ENCODE data around the gene E2F7.

E2F7 gene

DNA sequence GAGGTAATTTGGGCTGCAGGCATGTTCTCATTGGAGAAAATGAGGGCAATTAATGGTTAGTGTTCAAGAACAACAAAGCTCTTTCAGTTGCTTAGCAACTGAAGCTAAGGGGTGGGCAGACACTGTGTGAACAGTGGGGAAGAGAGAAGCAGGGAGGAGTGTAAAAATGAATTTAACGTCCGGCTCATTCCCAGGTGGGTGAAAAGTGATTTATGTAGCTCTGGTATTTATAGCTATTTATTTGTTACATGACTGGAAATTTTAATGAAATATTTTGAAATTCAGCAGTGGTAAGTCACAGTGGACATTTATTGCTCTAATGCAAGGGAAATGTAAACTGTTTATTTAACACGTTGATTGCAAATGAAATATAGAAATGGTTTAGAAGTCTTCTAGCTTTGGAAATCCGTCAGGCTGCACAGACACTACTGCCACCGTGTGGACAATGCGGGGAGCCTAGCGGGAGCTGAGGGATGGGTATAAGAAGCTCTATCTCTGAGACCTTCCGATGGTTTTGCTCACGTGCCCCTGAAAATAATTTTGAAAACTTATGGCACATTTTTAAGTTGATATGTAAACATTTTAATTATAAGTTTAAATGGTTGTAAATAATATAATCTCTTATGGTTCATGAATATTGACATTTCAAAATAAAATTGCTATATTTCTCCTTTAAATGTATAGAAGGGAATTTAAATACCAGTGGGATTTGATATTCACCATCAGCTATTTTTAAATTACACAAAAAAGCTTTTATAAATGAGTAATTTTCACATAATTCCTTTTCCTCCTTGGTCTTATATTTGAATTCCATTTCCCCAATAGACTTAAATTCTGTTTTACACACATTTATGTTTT is 54.4 kb downstream of the E2F7 start:
- DNase-seq, result peak; percentile 77 to 97 (median 89)

GRCh38 chr12:77007476-77007875 is 57.9 kb downstream of the E2F7 start:
- no peak for DNase-seq

DNA sequence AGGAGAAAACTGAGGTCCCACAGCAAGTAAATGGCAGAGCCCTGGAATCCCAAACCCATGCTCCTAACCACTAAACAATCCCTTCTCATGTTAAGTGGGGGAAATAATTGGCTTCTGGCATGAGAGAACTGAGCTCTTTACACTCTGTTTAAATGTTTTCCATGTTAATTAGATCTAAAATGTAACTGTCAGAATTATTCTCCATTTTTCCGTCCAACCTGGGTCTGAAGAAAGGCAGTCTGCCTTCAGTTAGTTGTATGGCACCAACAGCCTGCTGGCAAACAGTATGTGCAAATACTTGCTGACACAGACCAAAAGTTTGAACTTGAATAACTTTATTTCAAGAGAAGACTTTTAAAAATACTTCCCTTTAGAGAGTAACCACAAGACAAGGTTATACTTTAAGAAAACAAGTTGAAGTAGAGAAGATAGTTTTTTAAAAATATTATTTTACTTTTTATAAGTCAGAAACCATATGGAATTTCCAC is 59.7 kb downstream of the E2F7 start:
- no peak for DNase-seq

DNA sequence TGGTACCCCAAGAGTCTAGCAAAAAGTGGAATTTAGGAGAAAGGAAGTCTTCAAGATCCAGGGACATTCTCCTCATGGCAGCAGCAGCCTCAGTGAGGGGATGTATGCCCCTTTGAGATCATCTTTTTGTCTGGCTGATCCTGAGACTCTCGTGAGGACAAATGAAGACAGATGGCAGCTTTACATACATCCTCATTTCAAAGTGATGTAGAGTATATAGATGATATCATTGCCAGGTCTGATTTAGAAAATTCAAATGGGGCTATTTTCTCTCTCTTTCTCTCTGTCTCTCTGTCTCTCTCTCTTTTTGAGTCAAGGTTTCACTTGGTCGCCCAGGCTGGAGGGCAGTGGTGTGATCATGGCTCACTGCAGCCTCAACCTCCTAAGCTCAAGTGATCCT is 61.5 kb downstream of the E2F7 start:
- DNase-seq, result no peak

DNA sequence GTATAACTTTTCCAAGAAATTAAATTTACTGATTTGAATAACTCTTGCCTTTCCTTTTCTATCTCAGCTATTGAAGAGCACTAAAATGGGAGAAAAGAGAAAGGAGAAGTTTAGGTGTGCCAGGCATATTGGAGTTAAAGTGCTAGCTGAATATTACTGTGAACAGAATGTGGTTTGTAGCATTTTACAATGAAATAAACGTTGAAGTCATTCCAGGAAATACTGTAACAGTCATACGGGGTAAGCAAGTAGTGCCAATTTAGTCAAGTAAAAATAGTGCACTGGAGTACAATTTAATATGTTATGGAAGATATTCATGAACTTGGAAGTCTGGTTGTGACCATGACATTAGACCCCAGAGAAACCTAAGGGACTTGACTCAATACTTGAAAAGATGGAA is 62.1 kb downstream of the E2F7 start:
- no peak for DNase-seq

DNA sequence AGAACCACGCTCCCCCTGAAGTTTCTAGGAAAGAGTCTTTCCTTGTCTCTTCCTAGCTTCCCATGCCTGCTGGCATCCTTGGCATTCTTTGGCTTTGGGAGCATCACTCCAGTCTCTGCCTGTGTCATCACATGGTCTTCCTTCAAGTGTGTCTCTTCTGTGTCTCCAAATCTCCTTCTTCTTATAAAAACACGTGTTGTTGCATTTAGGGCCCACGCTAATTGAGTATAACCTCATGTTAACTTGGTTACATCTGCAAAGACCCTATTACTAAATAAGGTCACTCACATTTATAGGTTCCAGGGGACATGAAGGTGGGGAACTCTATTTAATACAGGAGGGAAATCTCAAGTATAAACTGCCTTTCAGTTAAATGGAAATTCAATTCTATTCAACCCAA is 63.0 kb downstream of the E2F7 start:
- no peak for DNase-seq

- no peak for DNase-seq
These were observed 64.1 kb downstream of the E2F7 start for GRCh38 chr12:77001276-77001675.

DNA sequence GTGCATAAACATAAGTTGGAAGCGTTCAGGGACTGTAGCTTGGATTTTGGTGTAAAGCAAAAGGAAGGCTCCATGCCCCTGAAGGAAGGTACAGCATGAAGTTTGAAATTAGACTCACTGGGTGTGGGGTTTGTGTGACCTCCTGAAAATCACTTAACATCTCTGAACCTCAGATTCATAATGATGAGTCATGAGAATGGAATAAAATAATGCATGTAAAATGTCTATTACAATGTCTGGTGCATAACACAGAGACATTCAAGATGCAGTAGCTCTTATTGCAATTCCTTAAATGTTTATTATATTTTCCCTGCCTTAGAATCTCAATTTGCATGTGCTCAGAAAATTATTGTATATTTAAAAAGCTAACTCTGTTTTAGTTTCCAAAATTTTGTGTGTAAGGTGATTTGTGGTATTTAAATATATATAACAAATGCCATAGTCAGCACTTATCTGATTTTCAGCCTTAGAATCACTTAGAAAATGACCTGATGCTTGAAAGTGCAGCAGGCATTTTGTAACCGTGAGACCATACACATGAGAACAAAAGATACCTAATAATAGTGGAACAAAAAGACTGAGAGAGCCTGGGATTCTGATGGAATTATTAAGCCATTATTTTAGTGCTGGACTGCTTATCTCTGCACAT is 66.3 kb downstream of the E2F7 start:
- DNase-seq, result no peak

DNA sequence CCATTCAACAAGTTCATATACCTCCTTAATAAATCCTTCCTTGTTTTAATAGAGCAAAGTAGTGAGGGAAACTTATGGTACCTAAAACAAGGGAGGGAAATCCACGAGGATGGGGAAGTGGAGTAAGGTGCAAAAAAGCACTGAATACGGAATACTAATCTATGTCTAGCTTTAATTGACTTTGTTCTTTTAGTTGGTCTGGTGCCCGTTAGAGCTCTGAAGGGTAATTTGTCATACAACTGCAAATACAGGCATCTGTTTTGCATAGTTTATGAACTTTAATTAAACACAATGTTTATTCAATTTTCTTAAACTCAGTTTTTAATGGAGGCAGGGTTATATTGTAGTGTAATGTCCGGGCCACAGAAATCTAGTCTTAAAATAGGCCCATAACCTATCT is 67.0 kb downstream of the E2F7 start:
- DNase-seq, result no peak

GRCh38 chr12:76997011-76997780 is 68.2 kb downstream of the E2F7 start:
- no peak for DNase-seq

DNA sequence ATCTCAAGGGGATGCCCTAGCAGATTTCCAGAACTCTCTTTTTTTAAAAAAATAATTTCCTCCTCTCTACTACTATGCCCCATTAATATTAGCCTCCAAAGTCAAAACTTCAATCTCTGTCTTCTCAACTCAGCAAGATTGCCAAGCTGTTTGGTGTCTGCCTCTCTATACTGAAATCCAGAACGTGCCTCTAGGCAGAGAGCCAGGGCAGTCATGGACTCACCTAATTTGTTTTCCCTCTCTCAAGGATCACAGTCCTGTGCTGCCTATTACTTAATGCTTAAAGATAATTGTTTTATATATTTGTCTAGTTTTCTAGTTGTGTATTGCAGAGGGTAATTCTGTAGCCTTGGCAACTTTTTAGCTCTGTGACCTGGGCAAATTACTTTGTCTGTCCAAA is 74.7 kb downstream of the E2F7 start:
- DNase-seq, result no peak

DNA sequence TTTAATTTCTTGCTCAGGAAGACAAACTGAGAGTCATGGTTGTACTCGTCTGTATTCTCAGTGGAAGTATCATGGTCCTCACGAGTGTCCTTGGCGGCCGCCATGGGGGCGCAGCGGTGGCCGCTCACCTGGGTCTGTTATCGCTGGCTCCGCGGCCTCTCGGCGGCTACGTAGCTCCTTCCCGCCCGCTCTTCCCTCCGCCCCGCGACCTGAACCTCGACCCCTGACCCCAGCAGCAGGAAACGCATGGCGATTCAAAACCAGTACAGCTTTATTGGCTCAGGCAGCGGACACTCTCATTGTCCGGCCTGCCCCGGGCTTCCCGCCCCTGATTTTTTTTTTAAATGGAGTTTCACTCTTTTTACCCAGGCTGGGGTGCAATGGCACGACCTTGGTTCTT is 80.8 kb downstream of the E2F7 start:
- no peak for DNase-seq

- DNase-seq, result no peak
These were observed 81.9 kb downstream of the E2F7 start for GRCh38 chr12:76983420-76983819.

GRCh38 chr12:76980196-76980595 is 85.2 kb downstream of the E2F7 start:
- no peak for DNase-seq

- DNase-seq, result no peak
These were observed 88.5 kb downstream of the E2F7 start for GRCh38 chr12:76976777-76977382.

Data from NCI-H1417 (cell line).